GM04504 (cell line): ENCODE results near the gene SLC7A5.
"Not testable (repeated sequence)": the region's sequence is repeated elsewhere in the genome, so short reads cannot be mapped to it uniquely, and the experiment has no call there.

Source experiments
- DNase-seq: peaks from one replicate; pipeline ENCODE4 v3.0.0-alpha.2; 2012; ENCODE audit warnings: low read depth

Gene SLC7A5

DNA sequence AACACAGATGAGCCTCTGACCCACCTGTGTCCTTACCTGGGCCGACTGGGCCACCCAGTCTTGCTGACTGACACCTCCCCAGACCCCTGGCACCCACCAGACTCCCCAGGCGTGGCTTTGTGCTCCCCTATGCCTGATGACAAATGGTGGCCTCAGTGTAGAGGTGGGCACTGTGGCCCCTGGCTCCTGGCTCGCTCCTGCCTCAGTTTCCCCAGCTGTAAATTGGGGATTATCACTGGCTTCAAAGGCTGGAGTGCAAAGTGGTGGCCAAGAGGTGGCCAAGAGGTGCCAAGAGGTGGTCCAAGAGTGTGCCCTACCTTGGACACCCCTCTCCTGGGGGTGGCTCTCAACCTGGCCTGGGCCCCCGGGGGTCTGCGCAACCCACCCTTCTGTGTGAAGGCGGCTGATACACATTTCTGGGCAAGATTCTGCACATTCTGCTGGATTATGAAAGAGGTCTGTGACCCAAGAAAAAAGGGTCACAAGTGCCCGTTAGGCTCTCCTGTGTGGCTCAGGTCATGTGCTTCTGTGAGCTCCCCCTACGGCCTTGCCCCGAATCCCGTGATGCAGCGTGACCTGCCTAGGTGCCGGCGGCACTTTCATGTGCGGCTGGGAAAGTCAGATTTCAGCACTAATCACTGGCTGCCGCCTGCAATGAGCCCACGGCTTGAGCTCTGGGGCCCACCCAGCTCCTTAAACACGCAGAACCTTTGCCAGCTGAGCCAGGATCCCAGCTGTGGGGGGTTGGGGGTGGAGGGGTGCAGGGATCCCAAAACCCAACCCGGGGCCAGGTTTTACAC is 7.8 kb downstream of the SLC7A5 start:
- not testable (repeated sequence) for DNase-seq

DNA sequence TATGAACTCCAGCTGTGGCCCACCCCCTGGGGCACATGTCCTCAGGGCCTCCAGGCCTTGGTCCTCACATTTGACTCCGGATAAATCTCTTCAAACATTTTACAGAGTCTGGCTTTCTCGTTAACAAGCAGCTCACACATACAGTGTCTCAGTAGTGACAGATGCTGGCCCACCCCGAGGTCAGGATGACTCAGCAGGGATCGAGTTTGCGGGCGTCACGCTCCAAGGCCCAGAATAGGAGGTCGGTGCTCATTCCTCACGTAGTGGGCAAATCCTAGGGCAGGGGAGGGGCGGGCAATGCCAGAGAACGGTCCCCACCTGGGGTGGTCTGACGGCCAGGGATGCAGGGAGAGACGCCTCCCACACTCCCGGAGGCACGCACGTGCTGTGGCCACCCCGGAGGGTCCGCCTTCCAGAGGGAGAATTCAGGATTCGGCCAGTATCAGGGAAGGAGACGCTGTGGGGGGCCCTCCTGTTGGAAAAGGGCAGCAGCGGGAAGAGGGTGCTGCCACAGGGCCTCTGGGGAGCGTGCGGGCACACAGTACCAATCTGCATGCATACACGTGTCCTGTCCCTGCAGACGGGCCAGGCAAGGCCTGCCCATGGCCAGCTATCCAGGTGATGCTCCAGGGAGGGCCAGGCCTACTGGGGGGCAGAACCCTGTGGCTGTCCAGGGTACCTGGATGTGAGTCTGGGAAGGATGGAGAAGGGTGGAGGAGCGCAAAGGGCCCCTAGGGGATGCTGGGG is 8.6 kb downstream of the SLC7A5 start:
- peak; percentile 37 for DNase-seq

DNA sequence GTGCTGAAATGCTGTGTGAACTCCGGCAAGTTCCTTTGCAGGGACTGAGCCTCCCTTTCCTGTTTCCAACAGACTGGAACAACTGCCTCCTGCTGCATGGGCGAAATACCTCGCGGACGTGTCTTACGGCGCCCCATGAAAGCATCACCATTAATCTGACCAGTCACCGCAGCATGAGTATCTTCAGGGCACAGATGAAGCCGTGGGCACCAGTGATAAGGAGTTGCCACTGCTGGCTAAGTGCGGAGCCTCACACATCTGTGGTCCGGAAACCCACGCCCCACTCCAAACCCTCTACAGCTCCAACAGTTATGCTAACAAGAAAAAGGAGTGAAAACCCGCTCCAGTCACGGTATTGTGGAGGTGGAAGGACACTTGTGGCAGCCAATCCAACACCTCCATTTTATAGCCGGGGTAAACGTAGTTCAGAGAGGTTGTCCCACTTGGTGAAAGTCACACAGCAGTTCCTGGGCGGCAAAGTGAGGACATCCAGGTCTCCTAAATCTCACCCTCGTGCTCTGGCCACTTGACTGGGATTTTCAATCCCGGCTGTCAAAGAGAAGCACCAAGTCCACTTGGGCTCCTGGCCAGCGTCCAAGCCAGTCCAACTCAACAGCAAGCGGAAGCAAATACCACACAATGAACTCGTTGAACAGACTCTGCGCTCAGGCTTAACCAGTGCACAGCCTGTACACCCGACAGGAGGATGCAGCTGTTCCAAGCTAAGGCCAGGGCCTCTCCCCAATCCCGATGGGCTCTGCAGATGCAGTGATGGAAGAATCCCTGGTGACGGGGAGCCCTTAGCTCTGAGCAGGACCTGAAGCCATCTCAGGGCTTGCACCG is 10.9 kb downstream of the SLC7A5 start:
- DNase-seq, result not testable (repeated sequence)

- no peak for DNase-seq
Measured at GRCh38 chr16:87856791-87857228, 12.5 kb downstream of the SLC7A5 start.

DNA sequence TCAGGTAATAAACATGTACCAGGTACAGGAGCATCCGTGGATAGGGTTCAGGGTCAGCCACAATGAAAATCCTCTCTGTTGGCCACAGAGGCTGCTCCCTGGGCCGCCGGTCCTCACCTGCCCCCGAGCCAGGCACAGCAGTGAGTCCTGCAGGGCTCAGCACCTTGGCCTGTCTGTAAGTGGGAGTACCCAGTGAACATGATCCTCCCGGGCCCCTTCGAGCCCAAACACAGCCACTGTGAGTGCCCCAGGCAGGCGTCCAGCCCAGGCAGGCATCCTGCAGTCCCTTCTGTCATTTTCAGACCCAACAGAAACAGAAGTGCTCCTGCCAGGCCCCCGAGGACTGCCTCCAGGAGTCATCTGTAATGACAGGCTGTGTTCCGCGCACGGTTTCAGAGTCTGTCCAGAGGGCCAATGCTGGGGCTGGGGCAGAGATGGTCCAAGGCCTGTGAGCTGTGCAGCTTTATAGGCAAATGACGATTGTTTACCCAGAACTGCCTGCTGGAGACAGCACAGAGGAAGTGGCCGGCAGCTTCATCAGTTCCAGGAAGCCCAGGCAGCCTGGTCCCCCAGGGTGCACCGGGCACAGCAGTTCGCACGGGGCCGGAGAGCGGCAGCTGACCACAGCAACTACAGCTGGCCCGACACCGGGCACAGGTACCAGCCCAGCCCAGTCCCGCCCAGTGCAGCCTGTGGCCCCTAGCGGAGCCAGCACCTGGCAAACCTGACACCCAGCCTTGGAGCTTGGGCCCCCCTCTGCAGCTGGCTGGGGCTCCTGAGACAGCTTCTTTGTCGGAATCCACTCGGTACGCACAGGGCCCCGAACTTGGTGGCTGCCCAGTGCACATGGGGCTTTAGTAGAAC is 13.2 kb downstream of the SLC7A5 start:
- DNase-seq, result no peak

- no peak for DNase-seq
Measured at GRCh38 chr16:87854907-87855683, 14.2 kb downstream of the SLC7A5 start.

DNA sequence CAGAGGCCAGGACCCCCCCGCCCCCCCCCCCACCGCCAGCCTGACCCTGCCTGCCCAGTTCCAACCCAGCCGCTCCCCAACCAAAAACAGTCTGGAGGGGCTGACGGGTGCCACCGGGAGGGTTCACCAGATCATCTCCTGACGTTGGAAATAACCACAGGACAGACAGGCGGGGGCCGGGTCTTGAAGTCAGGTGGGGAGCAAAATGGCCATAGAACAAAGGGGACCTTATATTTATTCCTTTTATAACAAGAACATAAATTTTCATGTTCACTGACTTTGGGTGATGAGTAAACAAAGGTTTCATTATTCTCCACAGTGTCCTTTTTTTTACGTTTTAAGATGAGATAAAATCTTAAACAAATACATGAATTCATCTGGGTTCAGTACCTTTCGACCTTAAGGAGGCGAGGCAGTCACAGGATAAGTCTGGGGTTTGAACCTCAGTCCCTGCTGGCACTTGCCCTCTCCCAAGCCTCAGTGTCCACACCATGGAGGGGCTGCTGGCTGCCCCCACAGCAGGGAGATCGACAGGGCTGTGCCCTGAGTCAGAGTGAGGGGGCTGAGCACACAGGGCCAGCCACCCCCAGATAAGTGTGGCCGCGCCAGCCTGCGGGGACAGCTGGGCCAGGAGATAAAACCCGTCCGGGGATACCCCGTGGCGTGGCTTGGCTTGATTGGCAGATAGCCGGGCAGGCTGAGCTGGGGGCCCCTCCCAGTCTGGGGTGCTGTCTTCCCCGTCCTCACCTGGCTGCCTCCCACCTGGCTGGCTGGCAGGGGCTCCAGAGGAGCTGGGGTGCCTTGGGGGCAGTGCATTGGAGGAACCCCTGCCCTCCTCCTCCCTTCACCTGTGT is 15.0 kb downstream of the SLC7A5 start:
- no peak for DNase-seq

GRCh38 chr16:87853411-87854052 is 15.8 kb downstream of the SLC7A5 start:
- DNase-seq, result peak; percentile 83

- no peak for DNase-seq
Measured at GRCh38 chr16:87851601-87852000, 17.7 kb downstream of the SLC7A5 start.

GRCh38 chr16:87851141-87851587 is 18.1 kb downstream of the SLC7A5 start:
- no peak for DNase-seq

DNA sequence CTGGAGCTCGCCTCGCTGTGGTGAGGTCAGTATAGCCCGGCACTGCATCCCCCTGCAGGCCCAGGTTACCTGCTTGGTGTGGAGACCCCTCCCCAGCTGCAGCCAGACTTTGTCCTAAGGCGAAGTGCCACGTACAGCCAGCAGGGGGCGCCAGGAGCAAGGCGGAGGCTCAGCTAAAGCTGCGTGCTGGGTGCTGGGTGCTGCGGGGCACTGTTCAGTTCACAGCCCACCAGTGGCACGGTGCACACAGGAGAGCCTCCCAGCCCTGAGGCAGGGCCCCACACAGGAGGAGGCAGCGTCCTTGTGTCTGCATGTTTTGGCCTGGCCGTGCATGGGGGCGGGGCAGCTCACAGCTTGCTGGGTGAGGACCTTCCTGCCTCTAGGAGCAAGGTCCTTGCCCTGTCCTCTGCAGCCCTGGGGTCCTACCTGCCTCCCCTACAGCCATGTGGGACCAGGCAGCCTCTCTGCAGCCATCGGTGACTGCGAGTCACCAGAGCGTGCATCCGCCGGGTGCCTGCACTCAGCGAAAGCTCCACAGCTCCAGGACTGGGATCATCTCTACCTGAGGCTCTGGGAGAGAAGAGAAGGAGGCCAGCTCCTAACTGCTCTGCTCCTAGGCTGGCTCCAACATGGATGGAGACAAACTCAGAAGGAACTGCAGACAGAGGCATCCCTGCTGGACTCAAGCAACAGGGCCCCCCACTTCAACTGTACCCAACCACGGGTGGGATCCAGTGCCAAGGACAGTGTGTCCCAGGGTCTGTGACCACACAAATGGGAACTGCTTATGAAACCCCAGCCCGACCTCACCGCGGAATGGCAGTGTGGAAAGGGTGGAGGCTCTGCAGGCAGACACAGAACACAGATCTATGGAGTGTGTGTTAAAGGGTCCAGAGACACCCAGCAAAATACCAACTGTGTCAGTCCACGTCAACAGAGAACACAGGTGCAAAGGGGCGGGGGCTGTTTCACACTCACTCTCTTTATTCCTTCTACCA is 19.0 kb downstream of the SLC7A5 start:
- DNase-seq, result no peak

- DNase-seq, result no peak
Measured at GRCh38 chr16:87849419-87850008, 19.8 kb downstream of the SLC7A5 start.

DNA sequence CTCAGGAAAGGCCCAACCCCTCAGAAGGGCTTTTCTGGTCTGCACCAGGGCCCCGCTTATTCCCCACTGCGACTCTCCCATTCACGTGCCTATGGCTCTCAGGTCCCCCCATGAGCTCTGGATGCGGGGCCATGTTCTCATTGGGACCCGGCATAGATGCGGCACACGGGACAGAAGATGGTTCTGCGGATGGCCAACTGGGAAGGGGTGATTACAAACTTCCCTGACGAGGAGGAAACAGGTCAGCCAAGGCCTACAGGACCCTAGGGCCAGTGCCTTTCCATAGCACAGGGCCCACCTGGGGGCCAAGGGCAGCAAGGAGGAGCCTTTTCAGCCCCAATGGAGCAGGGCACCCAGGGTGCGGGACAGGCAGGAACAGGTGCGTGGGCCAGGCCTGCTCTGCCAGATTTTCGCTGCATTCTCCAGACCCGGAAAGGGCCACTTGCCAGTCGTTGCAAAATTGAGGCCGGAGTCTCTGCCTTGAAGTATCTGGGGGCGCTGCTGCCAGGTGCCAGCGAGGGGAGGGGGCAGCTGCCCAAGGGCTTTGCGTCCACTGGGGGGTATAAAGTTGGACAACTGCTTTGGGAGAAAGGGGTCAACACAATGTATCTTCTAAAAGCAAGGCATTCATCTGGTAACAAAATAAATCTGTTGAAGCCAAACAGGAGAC is 20.5 kb downstream of the SLC7A5 start:
- no peak for DNase-seq

DNA sequence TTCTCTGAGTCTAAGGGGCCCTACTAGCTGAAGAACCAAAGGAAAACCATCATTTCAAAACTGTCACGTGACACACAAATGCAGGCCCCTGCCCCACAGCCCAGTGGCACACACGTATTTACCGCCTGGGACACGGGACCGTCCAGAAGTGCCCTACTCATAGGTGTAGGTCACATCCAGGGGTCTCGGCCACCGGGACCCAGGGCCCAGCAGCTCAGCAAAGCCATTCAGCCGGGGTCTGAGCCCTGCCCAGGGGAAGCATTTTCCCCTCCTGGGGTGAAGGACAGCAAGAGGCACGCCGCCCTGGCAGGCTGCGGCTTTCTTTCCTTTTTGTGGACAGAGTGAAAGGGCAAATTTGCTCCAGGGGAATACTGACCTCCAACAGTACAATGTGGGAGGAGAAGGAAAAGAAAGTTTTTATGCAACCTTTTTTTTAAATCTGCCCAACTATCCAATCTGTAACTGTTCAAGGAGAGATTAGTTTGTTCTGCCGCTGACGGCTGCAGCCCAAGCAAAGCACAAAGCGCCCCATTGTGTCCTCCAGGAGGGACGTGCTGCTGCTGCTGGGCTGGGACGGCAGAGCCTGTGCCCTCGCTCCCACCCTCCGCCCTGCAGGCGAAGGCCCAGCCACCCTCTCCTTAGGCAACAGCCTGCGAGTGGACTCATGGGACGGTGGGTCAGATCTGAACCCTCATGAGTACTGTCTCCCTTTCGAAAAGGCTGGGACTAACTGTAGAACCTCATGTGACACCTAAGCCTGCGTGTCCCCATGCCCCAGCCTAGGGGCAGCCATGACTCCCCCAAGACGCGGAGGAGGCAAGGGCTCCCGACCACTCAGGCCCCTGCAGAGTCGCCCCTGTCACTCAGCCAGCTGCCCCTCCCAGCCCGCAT is 21.3 kb downstream of the SLC7A5 start:
- DNase-seq, result no peak

DNA sequence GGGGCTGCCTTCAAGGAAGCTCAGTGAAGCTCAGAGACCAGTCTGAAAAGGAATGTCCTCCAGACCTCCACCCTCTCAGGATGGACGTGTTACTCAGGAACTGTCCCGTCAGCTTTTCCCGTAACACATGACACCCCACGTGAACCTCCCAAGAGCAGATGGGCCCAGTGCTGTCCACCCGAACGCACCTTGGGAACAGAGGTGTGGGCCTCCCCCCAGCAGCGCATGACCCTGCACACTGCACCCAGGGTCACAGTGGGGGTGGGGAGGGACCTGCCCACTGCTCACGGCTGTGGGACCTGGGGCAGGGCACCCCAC is 21.9 kb downstream of the SLC7A5 start:
- no peak for DNase-seq
